ENCODE results near the gene RPP21.
"Not testable (repeated sequence)": the region's sequence is repeated elsewhere in the genome, so short reads cannot be mapped to it uniquely, and the experiment has no call there.

Gene RPP21

GRCh38 chr6:30360139-30360538 is 15.2 kb downstream of the RPP21 start:
- in situ Hi-C loops (cut with HindIII; ENCODE audit: low sequenced_read_pairs), result no loop called here
- H3K4me3 ChIP-seq (ENCODE audit: low read depth, low read length), result no peak overlapping the region
- no peak for DNase-seq (ENCODE audit: low read depth)
- TF ChIP-seq, protein P1, sequence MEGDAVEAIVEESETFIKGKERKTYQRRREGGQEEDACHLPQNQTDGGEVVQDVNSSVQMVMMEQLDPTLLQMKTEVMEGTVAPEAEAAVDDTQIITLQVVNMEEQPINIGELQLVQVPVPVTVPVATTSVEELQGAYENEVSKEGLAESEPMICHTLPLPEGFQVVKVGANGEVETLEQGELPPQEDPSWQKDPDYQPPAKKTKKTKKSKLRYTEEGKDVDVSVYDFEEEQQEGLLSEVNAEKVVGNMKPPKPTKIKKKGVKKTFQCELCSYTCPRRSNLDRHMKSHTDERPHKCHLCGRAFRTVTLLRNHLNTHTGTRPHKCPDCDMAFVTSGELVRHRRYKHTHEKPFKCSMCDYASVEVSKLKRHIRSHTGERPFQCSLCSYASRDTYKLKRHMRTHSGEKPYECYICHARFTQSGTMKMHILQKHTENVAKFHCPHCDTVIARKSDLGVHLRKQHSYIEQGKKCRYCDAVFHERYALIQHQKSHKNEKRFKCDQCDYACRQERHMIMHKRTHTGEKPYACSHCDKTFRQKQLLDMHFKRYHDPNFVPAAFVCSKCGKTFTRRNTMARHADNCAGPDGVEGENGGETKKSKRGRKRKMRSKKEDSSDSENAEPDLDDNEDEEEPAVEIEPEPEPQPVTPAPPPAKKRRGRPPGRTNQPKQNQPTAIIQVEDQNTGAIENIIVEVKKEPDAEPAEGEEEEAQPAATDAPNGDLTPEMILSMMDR (IDR thresholded peaks at IDR 0.05; ENCODE audit: low read depth, low read length, missing control alignments), result no peak

GRCh38 chr6:30361661-30362060 is 16.7 kb downstream of the RPP21 start:
- in situ Hi-C loops (cut with HindIII; ENCODE audit: low sequenced_read_pairs), result no loop called here
- no peak for DNase-seq (ENCODE audit: low read depth)
- TF ChIP-seq, protein P1 (IDR thresholded peaks at IDR 0.05; ENCODE audit: low read depth, low read length, missing control alignments), result no peak

DNA sequence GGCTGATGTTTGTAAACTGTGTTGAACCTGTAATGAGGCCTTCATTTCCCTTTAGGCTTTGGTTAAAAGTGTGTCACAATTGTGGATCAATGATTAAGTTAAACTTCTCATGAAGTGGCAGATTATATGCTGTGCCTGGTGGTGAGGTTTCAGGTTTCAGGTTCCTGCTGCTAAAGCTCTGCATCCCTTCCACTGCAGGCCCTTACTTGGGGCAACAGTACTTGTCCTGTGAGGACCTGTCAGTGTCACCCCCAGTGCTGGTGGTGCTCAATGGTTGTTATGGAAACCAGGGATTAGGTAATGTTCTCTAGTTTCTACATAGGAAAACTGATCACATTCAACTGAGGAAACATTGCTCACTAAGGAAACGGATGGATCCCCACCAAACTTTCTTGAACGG is 18.5 kb downstream of the RPP21 start:
- H3K4me3 ChIP-seq (ENCODE audit: low read depth, low read length), result no peak overlapping the region
- in situ Hi-C loops (cut with HindIII; ENCODE audit: low sequenced_read_pairs), result no loop called here
- no peak for DNase-seq (ENCODE audit: low read depth)
- TF ChIP-seq, protein P1 (IDR thresholded peaks at IDR 0.05; ENCODE audit: low read depth, low read length, missing control alignments), result no peak

More at GRCh38 chr6:30361661-30362060, 16.7 kb downstream of the RPP21 start:
- H3K4me3 ChIP-seq (ENCODE audit: low read depth, low read length), result no peak overlapping the region

DNA sequence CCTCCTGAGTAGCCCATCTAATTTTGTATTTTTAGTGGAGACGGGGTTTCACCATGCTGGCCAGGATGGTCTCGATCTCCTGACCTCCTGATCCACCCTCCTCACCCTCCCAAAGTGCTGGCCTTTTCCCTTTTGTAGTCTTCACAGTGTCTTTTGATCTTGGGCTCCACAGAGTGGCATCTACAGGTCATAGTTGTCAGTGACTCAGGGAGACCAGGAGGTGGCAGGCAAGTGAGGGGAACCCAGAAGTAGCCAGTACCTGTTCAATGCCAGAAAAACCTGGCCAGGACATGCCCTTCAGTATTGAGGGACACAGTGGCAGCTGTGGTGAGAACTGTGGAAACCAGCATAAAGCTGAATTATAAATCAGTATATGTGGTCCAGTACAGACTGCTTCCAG is 19.6 kb downstream of the RPP21 start:
- no peak overlapping the region for H3K4me3 ChIP-seq (ENCODE audit: low read depth, low read length)
- DNase-seq (ENCODE audit: low read depth), result no peak
- TF ChIP-seq, protein P1 (IDR thresholded peaks at IDR 0.05; ENCODE audit: low read depth, low read length, missing control alignments), result no peak
- in situ Hi-C loops (cut with HindIII; ENCODE audit: low sequenced_read_pairs), result no loop called here

GRCh38 chr6:30369280-30369679 is 24.3 kb downstream of the RPP21 start:
- in situ Hi-C loops (cut with HindIII; ENCODE audit: low sequenced_read_pairs); DNase-seq (ENCODE audit: low read depth); H3K4me3 ChIP-seq (ENCODE audit: low read depth, low read length): not testable (repeated sequence)

GRCh38 chr6:30378290-30378937 is 33.5 kb downstream of the RPP21 start:
- TF ChIP-seq, protein P1 (IDR thresholded peaks at IDR 0.05; ENCODE audit: low read depth, low read length, missing control alignments), result no peak
- no peak overlapping the region for H3K4me3 ChIP-seq (ENCODE audit: low read depth, low read length)
- peak; percentile 20 for DNase-seq (ENCODE audit: low read depth)
- in situ Hi-C loops (cut with HindIII; ENCODE audit: low sequenced_read_pairs), result no loop called here

- no peak for DNase-seq (ENCODE audit: low read depth)
- TF ChIP-seq, protein P1 (IDR thresholded peaks at IDR 0.05; ENCODE audit: low read depth, low read length, missing control alignments), result no peak
- in situ Hi-C loops (cut with HindIII; ENCODE audit: low sequenced_read_pairs), result no loop called here
- no peak overlapping the region for H3K4me3 ChIP-seq (ENCODE audit: low read depth, low read length)
Measured at GRCh38 chr6:30380464-30380863, 35.5 kb downstream of the RPP21 start.
